ENCODE data around the gene GNL2. TPM values are rescaled to one million over a fixed set of nuclear protein-coding genes. Genes with fewer than 3 reads are reported as not detected.
"Not testable (repeated sequence)": the region's sequence is repeated elsewhere in the genome, so short reads cannot be mapped to it uniquely, and the experiment has no call there.

GNL2 gene
- total RNA-seq, 1 donor from 2014 or later = 17.0 TPM

GRCh38 chr1:37519613-37520012, 76.1 kb downstream of the GNL2 start:
- H3K36me3 ChIP-seq = no peaks in the 10 kb centered on the region
- H3K9me3 ChIP-seq = no peaks in the 10 kb centered on the region
- TF ChIP-seq CTCF (IDR thresholded peaks at IDR 0.05) = no peak
- DNase-seq (ENCODE audit: low spot score in 2 of 2) = no peak
- no peak overlapping the region for H3K27ac ChIP-seq
- H3K4me3 ChIP-seq = no peak overlapping the region
- H3K4me1 ChIP-seq = peaks cover 0 to 9% of the 10 kb centered on the region in 2 donors
- H3K27me3 ChIP-seq = no peaks in the 10 kb centered on the region
- intact Hi-C loops (cut with DNase I) = no loop called here

- DNase-seq (ENCODE audit: low spot score in 2 of 2); H3K27ac ChIP-seq; H3K27me3 ChIP-seq; H3K4me1 ChIP-seq; H3K36me3 ChIP-seq; H3K9me3 ChIP-seq; intact Hi-C loops (cut with DNase I); H3K4me3 ChIP-seq: not testable (repeated sequence)
These were observed 76.8 kb downstream of the GNL2 start for GRCh38 chr1:37518929-37519328.

GRCh38 chr1:37518241-37518640, 77.5 kb downstream of the GNL2 start:
- H3K9me3 ChIP-seq; DNase-seq (ENCODE audit: low spot score in 2 of 2); H3K27ac ChIP-seq; H3K36me3 ChIP-seq; H3K27me3 ChIP-seq; intact Hi-C loops (cut with DNase I); H3K4me3 ChIP-seq: not testable (repeated sequence)
- H3K4me1 ChIP-seq = peaks cover 6 to 15% of the 10 kb centered on the region in 2 donors

GRCh38 chr1:37517569-37517968, 78.2 kb downstream of the GNL2 start:
- H3K9me3 ChIP-seq = no peaks in the 10 kb centered on the region
- no peak for DNase-seq (ENCODE audit: low spot score in 2 of 2)
- TF ChIP-seq CTCF (IDR thresholded peaks at IDR 0.05) = no peak
- no peak overlapping the region for H3K4me3 ChIP-seq
- H3K27me3 ChIP-seq = no peaks in the 10 kb centered on the region
- intact Hi-C loops (cut with DNase I) = no loop called here
- H3K27ac ChIP-seq = no peak overlapping the region
- peaks cover 8 to 19% of the 10 kb centered on the region in 2 donors for H3K4me1 ChIP-seq
- H3K36me3 ChIP-seq = no peaks in the 10 kb centered on the region

Other genes starting within 250 kb of the GNL2 start
- gene ZC3H12A, start 121.4 kb downstream of the GNL2 start, total RNA-seq = 12.8 TPM
- gene MEAF6, start 81.2 kb downstream of the GNL2 start, total RNA-seq = 12.3 TPM
- gene SNIP1, start 41.6 kb downstream of the GNL2 start, total RNA-seq = 14.4 TPM
- 2.2 TPM for gene DNALI1, start 39.0 kb downstream of the GNL2 start, total RNA-seq
- not detected for gene RSPO1, start 39.0 kb upstream of the GNL2 start, total RNA-seq
- gene CDCA8, start 96.6 kb upstream of the GNL2 start, total RNA-seq = 0.75 TPM
- 0.11 TPM for gene EPHA10, start 169.2 kb upstream of the GNL2 start, total RNA-seq
- 0.43 TPM for gene MANEAL, start 197.9 kb upstream of the GNL2 start, total RNA-seq
- gene C1orf122, start 211.9 kb upstream of the GNL2 start, total RNA-seq = 284 TPM
- 9.7 TPM for gene YRDC, start 212.3 kb upstream of the GNL2 start, total RNA-seq